Vagina (tissue), 2 donors: ENCODE data around the gene PPFIA2.

Experiments used
- POLR2A ChIP-seq, 2 donors: fragments of 450-650 bp; IDR thresholded peaks; one replicate each; pipeline ENCODE4 v1.6.1; 2017; ENCODE audit warnings: antibody characterized with exemption in 2 of 2, mild to moderate bottlenecking in 2 of 2, moderate library complexity in 2 of 2
- POLR2AphosphoS5 ChIP-seq, 2 donors: sonication (generic); formaldehyde crosslinking; IDR thresholded peaks; one replicate each; pipeline ENCODE4 v1.9.0; 2017; ENCODE audit warnings: antibody characterized with exemption in 2 of 2, mild to moderate bottlenecking in 2 of 2, low read depth in 1 of 2; ENCODE audit not compliant: insufficient read depth in 1 of 2
- TF ChIP-seq, protein P1 (sequence below), 3 experiments: fragments of 450-650 bp in 2 of 3; fragments of 200-600 bp in 1 of 3; sonication (generic) in 1 of 3; IDR thresholded peaks; one replicate each; pipeline ENCODE4 v1.5.1; 2017 to 2019; ENCODE audit warnings: antibody characterized with exemption in 3 of 3, mild to moderate bottlenecking in 2 of 3, moderate library complexity in 2 of 3

DNA sequence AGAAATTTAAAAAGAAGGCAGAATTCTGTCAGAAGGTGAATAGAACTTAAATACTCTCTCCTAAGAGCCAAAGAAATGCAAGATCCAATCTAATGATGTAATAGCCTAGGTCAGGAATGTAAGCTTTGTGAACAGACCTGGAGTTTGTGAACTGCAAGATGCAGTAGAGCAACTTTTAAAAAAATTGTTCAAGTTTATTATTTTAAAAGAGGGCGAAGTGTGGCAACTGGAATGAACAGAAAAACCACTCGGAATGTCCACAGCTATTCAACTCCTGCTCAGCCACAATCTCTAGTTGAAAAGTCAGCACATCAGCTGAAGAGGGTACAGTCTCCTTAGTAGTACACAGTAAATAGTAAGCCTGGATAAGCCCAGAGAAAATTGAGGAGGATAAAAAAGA is 228.8 kb downstream of the PPFIA2 start:
- TF ChIP-seq, protein P1, sequence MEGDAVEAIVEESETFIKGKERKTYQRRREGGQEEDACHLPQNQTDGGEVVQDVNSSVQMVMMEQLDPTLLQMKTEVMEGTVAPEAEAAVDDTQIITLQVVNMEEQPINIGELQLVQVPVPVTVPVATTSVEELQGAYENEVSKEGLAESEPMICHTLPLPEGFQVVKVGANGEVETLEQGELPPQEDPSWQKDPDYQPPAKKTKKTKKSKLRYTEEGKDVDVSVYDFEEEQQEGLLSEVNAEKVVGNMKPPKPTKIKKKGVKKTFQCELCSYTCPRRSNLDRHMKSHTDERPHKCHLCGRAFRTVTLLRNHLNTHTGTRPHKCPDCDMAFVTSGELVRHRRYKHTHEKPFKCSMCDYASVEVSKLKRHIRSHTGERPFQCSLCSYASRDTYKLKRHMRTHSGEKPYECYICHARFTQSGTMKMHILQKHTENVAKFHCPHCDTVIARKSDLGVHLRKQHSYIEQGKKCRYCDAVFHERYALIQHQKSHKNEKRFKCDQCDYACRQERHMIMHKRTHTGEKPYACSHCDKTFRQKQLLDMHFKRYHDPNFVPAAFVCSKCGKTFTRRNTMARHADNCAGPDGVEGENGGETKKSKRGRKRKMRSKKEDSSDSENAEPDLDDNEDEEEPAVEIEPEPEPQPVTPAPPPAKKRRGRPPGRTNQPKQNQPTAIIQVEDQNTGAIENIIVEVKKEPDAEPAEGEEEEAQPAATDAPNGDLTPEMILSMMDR (IDR thresholded peaks at IDR 0.05), result no peak
- TF ChIP-seq POLR2A (IDR thresholded peaks at IDR 0.05), result no peak
- no peak for TF ChIP-seq POLR2AphosphoS5 (IDR thresholded peaks at IDR 0.05; ENCODE audit: insufficient read depth in 1 of 2, low read depth in 1 of 2)
